CD14-positive monocyte (primary cell): ENCODE results near the gene CAB39L. TPM values are rescaled to one million over a fixed set of nuclear protein-coding genes. Genes with fewer than 3 reads are reported as not detected.

Experiments used
- DNase-seq, 3 donors: peaks; one replicate each; pipeline ENCODE4 v3.0.0-alpha.2; 2011 to 2022
- H2AFZ ChIP-seq: 2 replicates; pipeline ENCODE4 v1.6.0; 2012; ENCODE audit warnings: mild to moderate bottlenecking, low read depth, low read length, inconsistent platforms; ENCODE audit not compliant: insufficient read depth, poor library complexity, severe bottlenecking
- H3K27ac ChIP-seq, 2 donors: 1 replicate in 1 of 2; 2 replicates in 1 of 2; pipeline ENCODE4 v1.5.1; 2012 to 2013; ENCODE audit warnings: low read length in 2 of 2, control low read depth in 1 of 2, inconsistent platforms in 1 of 2, low read depth in 1 of 2, mild to moderate bottlenecking in 1 of 2
- H3K27me3 ChIP-seq, 2 donors: one replicate each; pipeline versions ENCODE4 v1.6.0 to v1.6.1; 2011 to 2013; ENCODE audit warnings: low read length in 2 of 2; ENCODE audit not compliant: control insufficient read depth in 2 of 2, insufficient read depth in 2 of 2
- H3K36me3 ChIP-seq, 2 donors: replicated peaks in 1 of 2; 1 replicate in 1 of 2; 2 replicates in 1 of 2; pipeline versions ENCODE4 v1.5.1 to v1.6.1; 2012 to 2013; ENCODE audit warnings: low read length in 2 of 2, control low read depth in 1 of 2, inconsistent platforms in 1 of 2, mild to moderate bottlenecking in 1 of 2; ENCODE audit not compliant: insufficient read depth in 2 of 2, control insufficient read depth in 1 of 2
- H3K4me1 ChIP-seq, 2 donors: 1 replicate in 1 of 2; 2 replicates in 1 of 2; pipeline versions ENCODE4 v1.5.1 to v1.6.1; 2012 to 2013; ENCODE audit warnings: low read length in 2 of 2, control low read depth in 1 of 2, inconsistent platforms in 1 of 2, mild to moderate bottlenecking in 1 of 2, moderate library complexity in 1 of 2; ENCODE audit not compliant: insufficient read depth in 2 of 2, control insufficient read depth in 1 of 2
- H3K4me2 ChIP-seq: replicated peaks from 2 replicates; pipeline ENCODE3; 2012; ENCODE audit warnings: low read length, moderate library complexity, mild to moderate bottlenecking; ENCODE audit not compliant: poor library complexity, severe bottlenecking; ENCODE audit errors: extremely low read depth
- H3K4me3 ChIP-seq, 3 experiments: fragments of 200-600 bp in 1 of 3; sonication (generic) in 1 of 3; replicated peaks in 1 of 3; 1 replicate in 2 of 3; 2 replicates in 1 of 3; pipeline ENCODE4 v1.5.1; 2011 to 2013; ENCODE audit warnings: low read length in 3 of 3, mild to moderate bottlenecking in 3 of 3, control low read depth in 2 of 3, low read depth in 2 of 3, inconsistent platforms in 1 of 3, moderate library complexity in 1 of 3
- H3K79me2 ChIP-seq: 2 replicates; pipeline ENCODE4 v1.6.0; 2012; ENCODE audit warnings: mild to moderate bottlenecking, control low read depth, inconsistent platforms, low read length, moderate library complexity; ENCODE audit not compliant: insufficient read depth
- H3K9ac ChIP-seq: 2 replicates; pipeline ENCODE4 v1.6.0; 2017; ENCODE audit warnings: low read length, mild to moderate bottlenecking; ENCODE audit not compliant: insufficient read depth, poor library complexity, severe bottlenecking
- H3K9me3 ChIP-seq, 2 donors: replicated peaks in 1 of 2; 1 replicate in 1 of 2; 2 replicates in 1 of 2; pipeline versions ENCODE4 v1.5.1 to v1.6.1; 2012 to 2013; ENCODE audit warnings: low read length in 2 of 2, control low read depth in 1 of 2; ENCODE audit not compliant: control insufficient read depth in 1 of 2, insufficient read depth in 1 of 2
- H4K20me1 ChIP-seq: 2 replicates; pipeline ENCODE4 v1.6.0; 2012; ENCODE audit warnings: mild to moderate bottlenecking, low read length, control low read depth, moderate library complexity; ENCODE audit not compliant: insufficient read depth
- H3K27ac Mint-ChIP-seq, 7 donors: one replicate each; pipeline ENCODE4 v1.8.0; 2020; ENCODE audit warnings: mild to moderate bottlenecking in 7 of 7, mixed read lengths in 7 of 7, moderate library complexity in 6 of 7, inconsistent platforms in 2 of 7
- H3K27me3 Mint-ChIP-seq, 3 donors: one replicate each; pipeline ENCODE4 v1.8.0; 2021 to 2022; ENCODE audit warnings: low read depth in 3 of 3, mild to moderate bottlenecking in 3 of 3, mixed read lengths in 3 of 3, moderate library complexity in 3 of 3, inconsistent platforms in 1 of 3
- H3K36me3 Mint-ChIP-seq, 2 donors: one replicate each; pipeline ENCODE4 v1.8.0; 2020; ENCODE audit warnings: mixed read lengths in 2 of 2, inconsistent platforms in 1 of 2, mild to moderate bottlenecking in 1 of 2
- H3K4me1 Mint-ChIP-seq: one replicate; pipeline ENCODE4 v1.8.0; 2020; ENCODE audit warnings: mild to moderate bottlenecking, mixed read lengths
- H3K4me3 Mint-ChIP-seq, 2 donors: one replicate each; pipeline ENCODE4 v1.8.0; 2020; ENCODE audit warnings: mild to moderate bottlenecking in 2 of 2, mixed read lengths in 2 of 2, moderate library complexity in 1 of 2
- H3K9me3 Mint-ChIP-seq, 7 donors: one replicate each; pipeline ENCODE4 v1.8.0; 2020 to 2022; ENCODE audit warnings: mixed read lengths in 7 of 7, mild to moderate bottlenecking in 6 of 7, moderate library complexity in 6 of 7, inconsistent platforms in 2 of 7
- CTCF ChIP-seq: fragments of 200-600 bp; IDR thresholded peaks from one replicate; pipeline ENCODE4 v1.8.0; 2022; ENCODE audit warnings: antibody characterized with exemption, mild to moderate bottlenecking
- WGBS: methylation state at CpG from one replicate; pipeline ENCODE4 v1.1.5; 2013; ENCODE audit warnings: missing lambda C conversion rate; ENCODE audit not compliant: insufficient coverage; 5-methylcytosine and 5-hydroxymethylcytosine counted together
- intact Hi-C, 2 donors: fragments of 100-400 bp; cut with micrococcal nuclease; formaldehyde crosslinking; loops; one replicate each; pipeline versions ENCODE4 v1.15.0 to v1.15.1; 2023
- polyA plus RNA-seq, 3 donors: library from polyadenylated mRNA; depleted of rRNA in 1 of 3; unstranded in 2 of 3; stranded (reverse) in 1 of 3; fragments of 300-500 nt in 2 of 3; fragments of >200 nt in 1 of 3; fragmentation: Illumina TruSeq in 2 of 3; gene quantifications; 1 replicate in 2 of 3; 2 replicates in 1 of 3; pipeline ENCODE4 v1.2.3, GENCODE V29; 2012 to 2021

CAB39L gene
- polyA plus RNA-seq, 3 donors: 1.9 to 5.1 (median 2.7) TPM

- Histone ChIP-seq H3K4me3 (no peak overlapping the region), H3K79me2 (no peaks in the 10 kb centered on the region), H4K20me1 (no peaks in the 10 kb centered on the region), H3K9ac (no peak overlapping the region), H3K27ac (no peak overlapping the region), H3K27me3 (no peaks in the 10 kb centered on the region), H3K9me3 (no peaks in the 10 kb centered on the region), H3K4me2 (no peak overlapping the region), H3K4me1 (peaks cover 0 to 4% of the 10 kb centered on the region in 2 donors), H3K36me3 (no peaks in the 10 kb centered on the region), H2AFZ (no peak overlapping the region)
- no peaks in the 10 kb centered on the region for H3K9me3 Mint-ChIP-seq
- intact Hi-C loops: loop anchor here (5.0 to 10.0 kb wide), 2 partner anchors 132 to 304 kb away; no protein-coding TSS in a partner anchor
- TF ChIP-seq CTCF: no peak
- peaks cover 0 to 5% of the 10 kb centered on the region in 2 donors for H3K36me3 Mint-ChIP-seq
- H3K4me3 Mint-ChIP-seq: no peak overlapping the region
- peaks cover 9% of the 10 kb centered on the region for H3K4me1 Mint-ChIP-seq
- WGBS: 97% methylated on average over 9 of the region's 9 CpGs
- H3K27me3 Mint-ChIP-seq: peaks cover 0 to 7% (median 2%) of the 10 kb centered on the region in 3 donors
- H3K27ac Mint-ChIP-seq: peak overlapping the region in 1 of 7 donors; percentile 10
- DNase-seq: no peak
Observed at GRCh38 chr13:49302817-49303216, 141.0 kb downstream of the CAB39L start.

GRCh38 chr13:49302222-49302621 lies 141.6 kb downstream of the CAB39L start:
- no peak overlapping the region for H3K9ac ChIP-seq
- no peak overlapping the region for H3K27ac ChIP-seq
- H4K20me1 ChIP-seq: no peaks in the 10 kb centered on the region
- H3K4me1 ChIP-seq: peaks cover 0 to 4% of the 10 kb centered on the region in 2 donors
- no peaks in the 10 kb centered on the region for H3K27me3 ChIP-seq
- H3K4me2 ChIP-seq: no peak overlapping the region
- peak overlapping the region in 1 of 7 donors; percentile 28 for H3K27ac Mint-ChIP-seq
- H3K4me3 Mint-ChIP-seq: no peak overlapping the region
- intact Hi-C loops: loop anchor here (5.0 to 10.0 kb wide), 2 partner anchors 133 to 305 kb away; no protein-coding TSS in a partner anchor
- DNase-seq: no peak
- peak overlapping the region; percentile 86 for H2AFZ ChIP-seq
- H3K36me3 Mint-ChIP-seq: peaks cover 0 to 5% of the 10 kb centered on the region in 2 donors
- WGBS: 93% methylated on average over 7 of the region's 7 CpGs
- H3K27me3 Mint-ChIP-seq: peaks cover 0 to 7% (median 2%) of the 10 kb centered on the region in 3 donors
- H3K4me1 Mint-ChIP-seq: peaks cover 9% of the 10 kb centered on the region
- H3K4me3 ChIP-seq: no peak overlapping the region
- H3K36me3 ChIP-seq: no peaks in the 10 kb centered on the region
- TF ChIP-seq CTCF: no peak
- H3K9me3 ChIP-seq: no peaks in the 10 kb centered on the region
- no peaks in the 10 kb centered on the region for H3K79me2 ChIP-seq
- H3K9me3 Mint-ChIP-seq: no peaks in the 10 kb centered on the region
